Progenitor cell of endocrine pancreas (in vitro differentiated cells): ENCODE measurements around the gene MYL11. TPM values are rescaled to one million over a fixed set of nuclear protein-coding genes. Genes with fewer than 3 reads are reported as not detected.

Experiments used
- DNase-seq: peaks from one replicate; pipeline ENCODE4 v3.0.0; 2021; ENCODE audit warnings: low spot score; ENCODE audit not compliant: unreplicated experiment
- H3K27ac Mint-ChIP-seq: 2 replicates; pipeline ENCODE4 v1.8.0; 2021; ENCODE audit warnings: mild to moderate bottlenecking, moderate library complexity, mixed read lengths
- H3K27me3 Mint-ChIP-seq: 2 replicates; pipeline ENCODE4 v1.8.0; 2021; ENCODE audit warnings: mixed read lengths
- H3K36me3 Mint-ChIP-seq: 2 replicates; pipeline ENCODE4 v1.8.0; 2022; ENCODE audit warnings: mixed read lengths; ENCODE audit not compliant: insufficient read depth
- H3K4me1 Mint-ChIP-seq: 2 replicates; pipeline ENCODE4 v1.8.0; 2021; ENCODE audit warnings: low read depth, mixed read lengths
- H3K4me3 Mint-ChIP-seq: 2 replicates; pipeline ENCODE4 v1.8.0; 2021; ENCODE audit warnings: low read depth, mild to moderate bottlenecking, moderate library complexity, mixed read lengths
- H3K9me3 Mint-ChIP-seq: 2 replicates; pipeline ENCODE4 v1.8.0; 2021; ENCODE audit warnings: low read depth, mixed read lengths
- CTCF ChIP-seq: fragments of 200-600 bp; sonication (generic); IDR thresholded peaks from one replicate; pipeline ENCODE4 v1.5.0; 2021; ENCODE audit warnings: antibody characterized with exemption, mild to moderate bottlenecking; ENCODE audit not compliant: unreplicated experiment
- total RNA-seq: library from RNA; stranded (reverse); gene quantifications from 2 replicates; pipeline ENCODE4 v1.2.1, GENCODE V29; 2021

Gene MYL11
- total RNA-seq, 1 donor from 2014 or later: 2.6 TPM

GRCh38 chr16:30376461-30376902 is 1.9 kb downstream of the MYL11 start:
- no peak overlapping the region for H3K4me3 Mint-ChIP-seq
- H3K4me1 Mint-ChIP-seq: peaks cover 15% of the 10 kb centered on the region
- no peaks in the 10 kb centered on the region for H3K9me3 Mint-ChIP-seq
- H3K36me3 Mint-ChIP-seq: peaks cover 2% of the 10 kb centered on the region
- peak overlapping the region; percentile 99 for H3K27ac Mint-ChIP-seq
- DNase-seq: no peak
- no peaks in the 10 kb centered on the region for H3K27me3 Mint-ChIP-seq
- TF ChIP-seq CTCF: no peak

DNA sequence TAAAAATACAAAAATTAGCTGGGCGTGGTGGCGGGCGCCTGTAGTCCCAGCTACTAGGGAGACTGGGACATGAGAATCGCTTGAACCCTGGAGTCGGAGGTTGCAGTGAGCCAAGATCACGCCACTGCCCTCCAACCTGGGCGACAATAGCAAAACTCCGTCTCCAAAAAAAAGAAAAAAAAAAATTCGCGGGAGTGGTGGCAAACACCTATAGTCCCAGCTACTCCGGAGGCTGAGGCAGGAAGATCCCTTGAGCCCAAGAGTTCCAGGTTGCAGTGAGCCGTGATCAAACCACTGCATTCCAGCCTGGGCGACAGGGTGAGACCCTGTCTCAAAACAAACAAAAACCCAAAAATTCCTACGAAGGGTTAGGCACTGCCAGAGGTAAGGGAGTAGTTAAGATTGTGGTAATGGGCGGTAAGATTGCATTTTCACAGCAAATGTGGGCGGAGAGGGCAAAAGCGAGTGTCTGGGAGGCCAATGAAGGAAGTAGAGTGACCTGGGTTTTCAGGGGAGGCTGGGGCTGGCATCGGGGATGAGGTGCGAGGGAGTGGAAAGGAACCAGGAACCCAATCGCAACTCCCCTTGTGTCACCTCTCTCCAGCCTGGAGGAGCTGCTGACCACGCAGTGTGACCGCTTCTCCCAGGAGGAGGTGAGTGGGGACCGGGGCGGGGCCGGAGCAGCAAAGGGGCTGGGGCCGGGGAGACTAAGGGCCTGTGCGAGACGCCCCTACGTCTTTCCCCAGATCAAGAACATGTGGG is 2.6 kb downstream of the MYL11 start:
- H3K36me3 Mint-ChIP-seq: peaks cover 2% of the 10 kb centered on the region
- H3K27ac Mint-ChIP-seq: peak overlapping the region; percentile 99
- TF ChIP-seq CTCF: no peak
- no peaks in the 10 kb centered on the region for H3K27me3 Mint-ChIP-seq
- peak overlapping the region; percentile 93 for H3K4me3 Mint-ChIP-seq
- no peaks in the 10 kb centered on the region for H3K9me3 Mint-ChIP-seq
- H3K4me1 Mint-ChIP-seq: peaks cover 11% of the 10 kb centered on the region
- DNase-seq: peak; percentile 76

- no peak for TF ChIP-seq CTCF
- DNase-seq: no peak
- Mint-ChIP-seq H3K4me3 (peak overlapping the region; percentile 93), H3K27me3 (no peaks in the 10 kb centered on the region), H3K4me1 (peaks cover 11% of the 10 kb centered on the region), H3K9me3 (no peaks in the 10 kb centered on the region), H3K36me3 (peaks cover 2% of the 10 kb centered on the region), H3K27ac (peak overlapping the region; percentile 99)
Measured at GRCh38 chr16:30377812-30378235, 3.2 kb downstream of the MYL11 start.

GRCh38 chr16:30378236-30379157 is 3.9 kb downstream of the MYL11 start:
- Mint-ChIP-seq H3K27me3 (no peaks in the 10 kb centered on the region), H3K36me3 (peaks cover 2% of the 10 kb centered on the region), H3K27ac (peak overlapping the region; percentile 99), H3K4me3 (peak overlapping the region; percentile 93), H3K4me1 (peaks cover 11% of the 10 kb centered on the region), H3K9me3 (no peaks in the 10 kb centered on the region)
- peak; percentile 99 for DNase-seq
- peak; percentile 34 for TF ChIP-seq CTCF

DNA sequence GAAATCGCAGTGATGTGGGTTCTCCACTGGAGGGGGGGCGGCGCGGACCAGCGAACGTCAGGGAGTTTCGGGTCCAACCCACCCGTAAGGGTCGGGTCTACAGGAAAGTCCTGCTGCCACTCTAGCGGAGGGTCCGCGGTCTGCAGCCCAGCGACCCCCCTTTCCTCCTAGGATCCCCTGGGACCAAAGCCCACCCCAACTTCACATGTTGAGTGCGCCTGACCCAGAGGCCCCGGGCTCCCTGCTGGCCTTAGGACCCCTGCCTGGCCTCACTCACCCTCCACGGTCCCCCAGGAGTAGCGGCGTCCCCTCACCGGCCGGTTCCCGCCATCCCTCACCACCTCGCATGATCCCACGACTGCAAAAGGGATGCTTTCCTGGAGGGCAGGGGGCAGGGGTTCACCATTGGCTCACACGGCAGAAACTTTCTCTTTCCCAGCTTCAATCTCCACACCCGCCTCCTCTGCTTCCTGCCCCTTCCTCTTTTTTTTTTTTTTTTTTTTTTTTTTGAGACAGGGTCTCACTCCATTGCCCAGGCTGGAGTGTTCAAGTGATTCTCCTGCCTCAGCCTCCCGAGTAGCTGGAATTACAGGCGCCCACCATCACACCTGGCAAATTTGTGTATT is 4.7 kb downstream of the MYL11 start:
- H3K9me3 Mint-ChIP-seq: no peaks in the 10 kb centered on the region
- no peak for DNase-seq
- H3K36me3 Mint-ChIP-seq: peaks cover 2% of the 10 kb centered on the region
- H3K4me1 Mint-ChIP-seq: peaks cover 11% of the 10 kb centered on the region
- H3K27me3 Mint-ChIP-seq: no peaks in the 10 kb centered on the region
- H3K27ac Mint-ChIP-seq: peak overlapping the region; percentile 99
- peak overlapping the region; percentile 93 for H3K4me3 Mint-ChIP-seq
- peak; percentile 16 for TF ChIP-seq CTCF
